Measurements from ENCODE around the gene ARHGEF7.
"Not testable (repeated sequence)": the region's sequence is repeated elsewhere in the genome, so short reads cannot be mapped to it uniquely, and the experiment has no call there.

Gene ARHGEF7

DNA sequence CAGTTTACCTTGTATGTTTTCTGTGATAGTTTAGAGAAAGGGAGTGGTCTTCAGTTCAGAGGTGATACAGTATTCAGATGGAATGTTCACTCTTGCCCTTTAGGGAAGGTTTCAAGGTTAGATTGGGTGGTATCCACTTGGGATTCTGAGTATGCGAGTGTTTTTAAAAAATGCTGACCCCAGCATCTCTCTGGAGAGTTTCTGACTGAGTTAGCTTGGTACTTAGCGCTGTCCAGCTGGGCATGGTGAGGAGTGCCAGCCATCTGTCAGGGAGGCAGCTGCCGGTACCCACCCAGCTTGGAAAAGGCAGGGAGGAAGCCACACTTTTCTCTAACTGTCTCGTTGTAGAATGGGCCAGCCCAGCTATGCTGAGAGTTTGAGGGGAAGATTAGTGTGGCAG is 63.3 kb downstream of the ARHGEF7 start:
- Mint-ChIP-seq H3K4me1 (peaks cover 84% of the 10 kb centered on the region), H3K36me3 (peaks cover 76% of the 10 kb centered on the region)

DNA sequence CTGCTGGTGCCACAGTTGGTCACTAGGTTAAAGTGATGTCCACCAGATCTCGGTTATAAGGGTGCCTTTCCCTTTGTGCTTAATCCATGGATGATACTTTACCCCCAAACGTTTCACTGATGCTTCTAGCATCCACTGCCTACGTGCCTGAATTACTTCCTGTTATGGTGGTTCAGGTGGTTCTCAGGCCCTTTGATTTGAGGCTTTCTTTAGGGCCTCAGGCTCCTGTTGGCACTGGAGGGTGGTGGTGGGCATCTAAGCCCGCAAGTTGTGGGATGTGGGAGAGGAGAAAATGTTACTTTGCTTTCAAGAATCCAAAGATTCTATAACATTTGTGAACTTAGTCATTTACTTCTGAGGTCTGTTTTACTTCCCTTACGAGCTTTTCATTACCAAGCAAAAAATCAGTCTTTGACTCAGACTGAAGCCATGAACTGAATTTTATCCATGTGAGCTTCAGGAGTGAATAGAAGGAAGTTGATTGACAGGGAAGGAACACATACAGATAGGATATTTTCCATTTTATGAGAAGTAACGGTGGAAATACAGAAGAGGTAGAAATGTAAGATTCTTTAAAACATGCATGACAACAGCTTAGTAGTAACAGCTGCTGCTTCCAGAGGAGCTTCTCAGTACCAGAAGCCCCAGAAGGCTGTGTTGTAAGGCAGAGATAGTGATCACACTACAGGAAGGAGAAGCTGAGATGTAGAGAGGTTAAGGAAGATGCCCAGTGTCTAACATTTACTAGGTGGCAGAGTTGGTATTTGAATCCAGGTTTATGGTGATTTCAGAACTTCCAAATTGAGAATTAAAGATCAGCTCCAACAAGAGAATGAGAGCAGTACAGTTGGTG is 65.0 kb downstream of the ARHGEF7 start:
- H3K4me3 Mint-ChIP-seq: peak overlapping the region; percentile 12
- H3K36me3 Mint-ChIP-seq: peaks cover 62% of the 10 kb centered on the region
- peak overlapping the region; percentile 90 for H3K27ac Mint-ChIP-seq
- H3K27me3 Mint-ChIP-seq: no peaks in the 10 kb centered on the region
- H3K9me3 Mint-ChIP-seq: peaks cover 4% of the 10 kb centered on the region
- H3K4me1 Mint-ChIP-seq: peaks cover 94% of the 10 kb centered on the region
- CTCF ChIA-PET: interaction anchor here (0.8 to 1.1 kb wide), 2 partner anchors 9 to 27 kb away, joined by 3 to 4 read pairs; no protein-coding TSS in a partner anchor
- DNase-seq: peak; percentile 40

More for the DNA sequence above, 63.3 kb downstream of the ARHGEF7 start:
- no peaks in the 10 kb centered on the region for H3K27me3 Mint-ChIP-seq
- H3K9me3 Mint-ChIP-seq: peaks cover 7% of the 10 kb centered on the region
- H3K4me3 Mint-ChIP-seq: no peak overlapping the region
- CTCF ChIA-PET: interaction anchor here (2.1 kb wide), 1 partner anchor 11 kb away, joined by 10 read pairs; no protein-coding TSS in a partner anchor
- no peak for DNase-seq
- H3K27ac Mint-ChIP-seq: peak overlapping the region; percentile 95

DNA sequence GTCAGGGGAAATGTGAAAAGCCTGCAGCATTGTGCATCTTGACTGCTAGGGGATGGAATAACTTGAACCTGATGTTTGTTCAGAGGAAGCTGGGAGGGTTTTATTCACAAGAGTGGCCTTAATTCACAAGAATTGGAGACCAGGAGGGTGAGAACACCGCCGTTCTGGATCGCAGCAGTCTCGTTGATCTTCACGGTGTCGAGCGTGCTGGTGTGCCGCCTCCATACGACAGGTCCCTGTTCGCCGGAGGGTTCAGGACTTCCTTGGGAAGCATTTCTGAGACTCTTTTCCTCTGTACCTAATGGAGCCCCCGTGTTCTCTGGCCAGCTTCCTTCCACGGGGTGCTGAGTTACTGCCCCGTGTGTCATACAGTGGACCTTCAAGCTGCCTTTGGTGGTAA is 66.9 kb downstream of the ARHGEF7 start:
- Mint-ChIP-seq H3K9me3 (no peaks in the 10 kb centered on the region), H3K36me3 (peaks cover 48% of the 10 kb centered on the region), H3K4me3 (no peak overlapping the region), H3K4me1 (peaks cover 93% of the 10 kb centered on the region), H3K27me3 (no peaks in the 10 kb centered on the region), H3K27ac (no peak overlapping the region)
- no peak for DNase-seq
- CTCF ChIA-PET: no interaction called here

DNA sequence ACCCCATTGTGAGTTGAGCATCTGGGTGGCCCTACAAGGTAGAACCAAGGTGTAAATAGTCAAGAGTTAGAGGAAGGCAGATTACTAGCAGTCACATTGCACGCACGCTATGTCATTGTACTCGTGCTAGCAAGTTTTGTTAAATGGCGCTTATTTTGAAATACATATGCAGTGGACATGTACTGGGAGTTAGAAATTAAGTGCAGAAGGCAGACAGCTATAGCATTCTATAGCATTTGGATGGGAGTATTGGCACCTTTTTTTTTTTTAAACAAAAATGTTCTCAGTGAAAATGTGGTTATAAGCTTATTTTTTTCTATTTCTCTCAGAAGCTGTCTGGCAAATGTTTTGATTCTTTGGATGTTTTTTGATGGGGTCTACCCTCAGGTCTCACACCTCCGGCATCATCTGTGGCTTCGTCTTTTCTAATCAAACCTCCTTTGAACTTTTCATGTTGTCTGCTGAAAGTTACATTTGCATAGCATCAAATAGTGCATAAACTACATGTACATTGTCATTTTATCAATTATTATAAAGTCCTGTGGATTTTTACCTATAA is 68.1 kb downstream of the ARHGEF7 start:
- H3K27ac Mint-ChIP-seq: no peak overlapping the region
- no peak for DNase-seq
- peaks cover 44% of the 10 kb centered on the region for H3K36me3 Mint-ChIP-seq
- H3K4me3 Mint-ChIP-seq: no peak overlapping the region
- peaks cover 93% of the 10 kb centered on the region for H3K4me1 Mint-ChIP-seq
- CTCF ChIA-PET: no interaction called here
- no peaks in the 10 kb centered on the region for H3K9me3 Mint-ChIP-seq
- no peaks in the 10 kb centered on the region for H3K27me3 Mint-ChIP-seq

DNA sequence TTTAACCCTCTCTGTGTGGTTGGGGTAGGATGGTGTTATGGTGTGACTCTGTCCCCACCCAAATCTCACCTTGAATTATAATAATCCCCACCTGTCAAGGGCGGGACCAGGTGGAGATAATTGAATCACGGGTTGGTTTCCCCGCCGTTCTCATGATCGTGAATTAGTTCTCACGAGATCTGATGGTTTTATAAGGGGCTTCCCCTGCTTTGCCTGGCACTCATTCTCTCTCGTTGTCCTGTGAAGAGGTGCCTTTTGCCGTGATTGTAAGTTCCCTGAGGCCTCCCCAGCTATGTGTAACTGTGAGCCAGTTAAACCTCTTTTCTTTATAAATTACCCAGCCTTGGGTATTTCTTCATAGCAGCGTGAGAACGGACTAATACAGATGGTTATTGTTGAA is 68.8 kb downstream of the ARHGEF7 start:
- H3K4me1 Mint-ChIP-seq: peaks cover 94% of the 10 kb centered on the region
- H3K27ac Mint-ChIP-seq: peak overlapping the region; percentile 93
- no peak for DNase-seq
- H3K4me3 Mint-ChIP-seq: no peak overlapping the region
- no peaks in the 10 kb centered on the region for H3K9me3 Mint-ChIP-seq
- CTCF ChIA-PET: no interaction called here
- peaks cover 45% of the 10 kb centered on the region for H3K36me3 Mint-ChIP-seq
- H3K27me3 Mint-ChIP-seq: no peaks in the 10 kb centered on the region

DNA sequence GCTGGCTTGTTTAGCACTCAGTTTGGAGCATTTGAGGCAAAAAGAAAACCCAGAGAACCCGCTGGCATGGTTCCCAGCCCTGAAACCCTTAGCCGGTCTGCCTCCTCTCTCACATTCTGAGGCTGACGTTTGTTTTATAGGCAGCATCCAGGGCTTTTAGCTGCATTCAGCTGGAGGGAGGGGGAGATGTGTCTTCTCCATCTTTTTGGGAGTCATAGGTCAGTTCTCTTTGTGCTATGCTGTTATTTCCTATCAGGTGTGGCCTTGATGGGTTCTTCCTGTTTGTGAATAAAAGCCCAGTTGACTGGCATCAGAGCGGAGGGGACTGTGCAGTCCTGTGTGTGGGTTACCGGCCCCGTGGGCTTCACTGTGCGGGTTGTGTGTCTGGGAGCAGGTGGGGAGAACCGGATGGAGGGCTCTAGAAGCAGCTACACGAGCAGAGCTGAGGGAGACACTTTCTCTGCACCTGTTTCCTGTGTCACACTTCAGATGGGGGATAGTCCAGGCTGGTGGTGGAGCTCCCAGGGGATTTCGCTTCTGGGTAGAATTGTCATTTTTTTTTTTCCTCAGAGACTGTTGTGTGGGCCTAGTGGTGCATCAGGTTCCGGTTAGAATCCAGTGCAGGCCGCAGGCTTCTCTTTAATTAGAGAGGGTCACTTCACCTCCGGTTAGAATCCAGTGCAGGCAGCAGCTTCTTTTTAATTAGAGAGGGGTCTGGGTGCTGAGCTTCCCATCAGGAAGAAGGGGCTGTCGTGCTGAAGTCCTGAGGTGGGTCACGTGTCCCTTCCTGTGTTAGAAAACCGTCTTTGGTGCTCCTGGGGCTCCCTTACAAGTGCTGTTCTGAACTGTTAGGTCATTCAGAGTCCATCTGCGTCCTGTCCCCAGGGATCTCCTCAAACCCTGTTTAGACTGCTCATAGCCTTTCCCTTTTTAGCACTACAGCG is 69.6 kb downstream of the ARHGEF7 start:
- Mint-ChIP-seq H3K4me1 (peaks cover 95% of the 10 kb centered on the region), H3K36me3 (peaks cover 48% of the 10 kb centered on the region), H3K27me3 (no peaks in the 10 kb centered on the region), H3K27ac (peak overlapping the region; percentile 93), H3K9me3 (no peaks in the 10 kb centered on the region), H3K4me3 (peak overlapping the region; percentile 43)
- CTCF ChIA-PET: interaction anchor here (0.7 to 1.0 kb wide), 2 partner anchors 38 to 117 kb away, joined by 3 to 5 read pairs; no protein-coding TSS in a partner anchor
- DNase-seq: peak; percentile 68

DNA sequence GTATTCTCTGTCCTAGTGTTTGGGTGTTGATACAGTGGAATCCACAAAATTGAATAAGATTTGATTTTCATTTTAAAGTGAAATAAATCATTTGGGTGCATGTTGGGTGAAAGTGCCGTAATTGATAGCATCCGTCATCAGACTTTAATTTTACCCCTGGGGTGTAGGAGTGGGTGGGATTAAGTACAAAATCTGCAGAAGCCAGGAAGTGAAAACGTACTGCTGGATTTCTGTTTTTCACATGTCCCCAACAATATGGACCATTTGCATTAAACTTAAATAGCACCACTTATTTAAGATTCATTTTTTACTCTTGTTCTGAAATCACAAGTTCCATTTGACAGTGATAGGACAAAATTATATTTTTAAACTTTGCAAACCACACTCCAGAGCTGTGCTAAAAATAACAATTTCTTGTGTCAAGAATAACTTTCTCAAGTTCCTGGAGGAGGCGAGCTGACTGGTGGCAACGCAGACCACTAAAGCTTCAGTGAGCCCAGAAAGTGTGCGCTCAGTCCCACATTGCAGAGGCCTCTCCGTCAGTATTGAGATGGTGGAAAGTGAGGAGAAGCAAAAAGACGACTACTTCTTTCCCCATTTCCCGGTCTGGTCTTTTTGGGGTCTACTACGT is 71.3 kb downstream of the ARHGEF7 start:
- peak overlapping the region; percentile 26 for H3K27ac Mint-ChIP-seq
- H3K4me3 Mint-ChIP-seq: peak overlapping the region; percentile 43
- no peak for DNase-seq
- no peaks in the 10 kb centered on the region for H3K27me3 Mint-ChIP-seq
- peaks cover 50% of the 10 kb centered on the region for H3K36me3 Mint-ChIP-seq
- CTCF ChIA-PET: interaction anchor here (0.9 kb wide), 1 partner anchor 118 kb away, joined by 3 read pairs; no protein-coding TSS in a partner anchor
- peaks cover 95% of the 10 kb centered on the region for H3K4me1 Mint-ChIP-seq
- H3K9me3 Mint-ChIP-seq: peaks cover 7% of the 10 kb centered on the region

DNA sequence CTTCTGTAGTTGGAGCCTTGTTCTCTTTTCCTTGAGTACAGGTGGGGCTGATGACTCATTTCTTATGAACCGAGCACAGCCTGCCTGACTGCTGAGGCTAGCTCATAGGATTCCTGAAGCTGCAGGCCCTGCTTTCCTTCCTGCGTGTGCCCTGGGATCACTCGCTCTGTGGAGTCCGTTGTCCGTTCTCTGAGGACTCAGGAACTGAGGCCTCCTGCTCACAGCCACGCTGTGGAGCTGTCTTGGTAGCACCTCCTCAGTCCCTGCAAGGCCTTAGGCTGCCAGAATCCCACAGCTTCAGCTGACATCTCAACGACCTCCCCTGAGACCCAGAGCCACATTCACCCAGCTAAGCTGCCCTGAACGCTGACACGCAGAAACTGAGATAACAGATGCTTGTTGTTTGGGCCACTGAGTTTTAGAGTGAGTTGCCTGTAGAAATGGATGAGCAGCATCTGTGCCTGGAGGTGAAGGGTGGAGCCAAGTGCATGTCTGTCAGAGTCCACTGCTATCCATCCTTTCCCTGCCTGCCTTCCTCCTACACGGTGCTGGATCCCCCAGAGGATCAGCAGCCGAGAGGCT is 72.9 kb downstream of the ARHGEF7 start:
- DNase-seq: no peak
- Mint-ChIP-seq H3K4me3 (no peak overlapping the region), H3K27ac (peak overlapping the region; percentile 68), H3K36me3 (peaks cover 43% of the 10 kb centered on the region), H3K9me3 (peaks cover 10% of the 10 kb centered on the region), H3K4me1 (peaks cover 87% of the 10 kb centered on the region), H3K27me3 (no peaks in the 10 kb centered on the region)
- CTCF ChIA-PET: no interaction called here

DNA sequence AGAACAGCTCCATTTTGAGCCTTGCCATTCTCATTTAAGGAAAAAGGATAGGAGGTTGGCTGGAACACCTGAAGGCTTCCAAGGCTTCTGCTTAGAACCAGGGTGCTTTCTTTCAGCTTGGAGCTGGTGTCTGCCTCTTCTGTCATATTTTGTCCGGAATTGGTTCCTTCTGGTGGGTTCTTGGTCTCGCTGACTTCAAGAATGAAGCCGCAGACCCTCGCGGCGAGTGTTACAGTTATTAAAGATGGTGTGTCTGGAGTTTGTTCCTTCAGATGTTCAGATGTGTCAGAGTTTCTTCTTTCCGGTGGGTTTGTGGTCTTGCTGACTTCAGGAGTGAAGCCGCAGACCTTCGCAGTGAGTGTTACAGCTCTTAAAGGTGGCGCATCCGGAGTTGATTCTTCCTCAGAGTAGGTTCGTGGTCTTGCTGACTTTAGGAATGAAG is 74.0 kb downstream of the ARHGEF7 start:
- Mint-ChIP-seq H3K4me3 (peak overlapping the region; percentile 68), H3K36me3 (peaks cover 45% of the 10 kb centered on the region), H3K27ac (peak overlapping the region; percentile 92), H3K4me1 (peaks cover 83% of the 10 kb centered on the region)
- DNase-seq: peak; percentile 78
- CTCF ChIA-PET: interaction anchor here (0.9 to 1.8 kb wide), 5 partner anchors 9 to 27 kb away, joined by 3 to 10 read pairs (median 4); no protein-coding TSS in a partner anchor
- H3K9me3 Mint-ChIP-seq, H3K27me3 Mint-ChIP-seq: not testable (repeated sequence)

DNA sequence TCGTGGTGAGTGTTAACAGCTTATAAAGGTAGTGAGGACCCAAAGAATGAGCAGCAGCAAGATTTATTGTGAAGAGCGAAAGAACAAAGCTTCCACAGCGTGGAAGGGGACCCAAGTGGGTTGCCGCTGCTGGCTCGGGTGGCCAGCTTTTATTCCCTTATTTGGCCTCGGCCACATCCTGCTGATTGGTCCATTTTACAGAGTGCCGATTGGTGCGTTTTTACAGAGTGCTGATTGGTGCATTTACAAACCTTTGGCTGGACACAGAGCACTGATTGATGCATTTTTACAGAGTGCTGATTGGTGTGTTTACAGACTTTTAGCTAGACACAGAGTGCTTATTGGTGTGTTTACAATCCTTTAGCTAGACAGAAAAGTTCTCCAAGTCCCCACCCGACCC is 74.4 kb downstream of the ARHGEF7 start:
- CTCF ChIA-PET: interaction anchor here (0.8 to 1.8 kb wide), 6 partner anchors 9 to 36 kb away, joined by 3 to 10 read pairs (median 4); no protein-coding TSS in a partner anchor
- not testable (repeated sequence) for DNase-seq, H3K9me3 Mint-ChIP-seq, H3K27me3 Mint-ChIP-seq
- Mint-ChIP-seq H3K4me1 (peaks cover 79% of the 10 kb centered on the region), H3K4me3 (peak overlapping the region; percentile 68), H3K36me3 (peaks cover 45% of the 10 kb centered on the region), H3K27ac (peak overlapping the region; percentile 92)

DNA sequence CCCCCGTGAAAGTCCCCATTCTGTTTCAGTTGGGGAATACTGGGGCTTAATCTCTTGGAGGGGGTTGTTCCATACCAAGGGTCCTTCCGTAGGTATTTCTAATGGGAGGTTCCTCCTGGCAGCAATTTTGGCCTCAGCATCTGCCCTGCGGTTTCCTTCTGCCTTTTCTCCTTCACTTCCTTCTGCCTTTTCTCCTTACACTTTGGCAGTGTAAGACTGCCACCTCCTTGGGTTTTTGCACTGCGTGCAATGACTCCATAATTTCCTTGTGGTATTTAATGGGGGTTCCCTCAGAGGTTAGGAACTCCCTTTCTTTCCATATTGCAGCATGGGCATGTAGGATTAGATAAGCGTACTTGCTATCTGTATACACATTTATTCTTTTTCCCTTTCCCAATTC is 78.1 kb downstream of the ARHGEF7 start:
- CTCF ChIA-PET: not testable (repeated sequence)

DNA sequence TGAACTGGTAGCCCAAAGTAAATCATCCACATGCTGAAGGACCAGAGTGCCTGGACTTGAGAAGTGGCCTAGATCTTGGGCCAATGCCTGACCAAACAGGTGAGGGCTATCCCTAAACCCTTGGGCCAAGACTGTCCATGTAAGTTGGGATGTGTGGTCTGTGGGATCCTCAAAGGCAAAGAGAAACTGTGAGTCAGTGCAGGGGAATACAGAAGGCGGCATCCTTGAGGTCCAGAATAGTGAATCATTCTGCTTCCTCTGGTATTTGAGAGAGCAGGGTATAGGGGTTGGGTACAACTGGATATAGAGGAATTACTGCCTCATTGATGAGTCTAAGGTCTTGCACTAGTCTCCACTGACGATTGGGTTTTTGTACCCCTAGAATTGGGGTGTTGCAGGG is 79.5 kb downstream of the ARHGEF7 start:
- H3K4me3 Mint-ChIP-seq, DNase-seq, H3K27ac Mint-ChIP-seq, H3K27me3 Mint-ChIP-seq, CTCF ChIA-PET: not testable (repeated sequence)
- Mint-ChIP-seq H3K4me1 (peaks cover 29% of the 10 kb centered on the region), H3K36me3 (peaks cover 64% of the 10 kb centered on the region), H3K9me3 (peaks cover 17% of the 10 kb centered on the region)

More for the DNA sequence above, 78.1 kb downstream of the ARHGEF7 start:
- not testable (repeated sequence) for H3K4me3 Mint-ChIP-seq, DNase-seq, H3K27me3 Mint-ChIP-seq, H3K27ac Mint-ChIP-seq
- Mint-ChIP-seq H3K36me3 (peaks cover 63% of the 10 kb centered on the region), H3K9me3 (peaks cover 14% of the 10 kb centered on the region), H3K4me1 (peaks cover 43% of the 10 kb centered on the region)

DNA sequence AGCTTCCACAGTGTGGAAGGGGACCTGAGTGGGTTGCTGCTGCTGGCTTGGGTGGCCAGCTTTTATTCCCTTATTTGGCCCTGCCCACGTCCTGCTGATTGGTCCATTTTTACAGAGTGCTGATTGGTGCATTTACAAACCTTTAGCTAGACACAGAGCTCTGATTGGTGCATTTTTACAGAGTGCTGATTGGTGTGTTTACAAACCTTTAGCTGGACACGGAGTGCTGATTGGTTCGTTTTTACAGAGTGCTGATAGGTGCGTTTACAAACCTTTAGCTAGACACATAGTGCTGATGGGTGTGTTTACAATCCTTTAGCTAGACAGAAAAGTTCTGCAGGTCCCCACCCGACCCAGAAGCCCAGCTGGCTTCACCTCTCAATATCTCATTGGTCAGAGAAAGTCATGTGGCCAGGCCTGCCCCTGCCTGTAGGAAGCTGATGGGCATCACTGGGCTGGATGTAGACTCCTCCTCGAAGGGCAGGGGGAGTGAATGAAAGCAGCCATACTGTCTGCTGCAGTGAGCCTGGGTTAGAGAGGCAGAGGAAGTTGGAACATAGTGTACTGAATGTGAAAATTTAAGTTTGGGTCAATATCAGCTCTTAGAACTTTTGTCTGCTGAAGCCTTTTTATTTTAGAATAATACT is 83.7 kb downstream of the ARHGEF7 start:
- not testable (repeated sequence) for H3K27ac Mint-ChIP-seq, H3K4me3 Mint-ChIP-seq, H3K9me3 Mint-ChIP-seq, H3K27me3 Mint-ChIP-seq, DNase-seq
- peaks cover 52% of the 10 kb centered on the region for H3K36me3 Mint-ChIP-seq
- CTCF ChIA-PET: interaction anchor here (0.8 to 1.0 kb wide), 2 partner anchors 10 to 17 kb away, joined by 3 read pairs; no protein-coding TSS in a partner anchor
- H3K4me1 Mint-ChIP-seq: peaks cover 39% of the 10 kb centered on the region
